ENCODE results near the gene C10orf67.
"Not testable (repeated sequence)": the region's sequence is repeated elsewhere in the genome, so short reads cannot be mapped to it uniquely, and the experiment has no call there.

C10orf67 gene

GRCh38 chr10:23362069-23362830 lies 17.7 kb upstream of the C10orf67 start:
- no peak for DNase-seq

DNA sequence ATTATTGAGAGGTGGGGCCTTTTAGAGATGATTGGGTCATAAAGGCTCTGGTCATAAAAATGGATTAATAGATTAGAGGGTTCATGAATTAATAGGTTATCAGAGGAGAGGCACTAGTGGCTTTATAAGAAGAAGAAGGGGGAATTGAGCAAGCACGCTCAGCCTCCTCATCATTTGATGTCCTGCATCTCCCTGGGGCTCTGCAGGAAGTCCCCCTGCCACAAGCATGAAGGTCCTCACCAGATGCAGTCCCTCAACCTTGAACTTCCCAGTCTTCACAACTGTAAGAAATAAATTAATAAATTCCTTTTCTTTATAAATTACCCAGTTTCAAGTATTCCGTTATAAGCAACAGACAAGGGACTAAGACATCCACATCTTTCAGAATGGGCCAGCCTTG lies 17.1 kb upstream of the C10orf67 start:
- no peak for DNase-seq

DNA sequence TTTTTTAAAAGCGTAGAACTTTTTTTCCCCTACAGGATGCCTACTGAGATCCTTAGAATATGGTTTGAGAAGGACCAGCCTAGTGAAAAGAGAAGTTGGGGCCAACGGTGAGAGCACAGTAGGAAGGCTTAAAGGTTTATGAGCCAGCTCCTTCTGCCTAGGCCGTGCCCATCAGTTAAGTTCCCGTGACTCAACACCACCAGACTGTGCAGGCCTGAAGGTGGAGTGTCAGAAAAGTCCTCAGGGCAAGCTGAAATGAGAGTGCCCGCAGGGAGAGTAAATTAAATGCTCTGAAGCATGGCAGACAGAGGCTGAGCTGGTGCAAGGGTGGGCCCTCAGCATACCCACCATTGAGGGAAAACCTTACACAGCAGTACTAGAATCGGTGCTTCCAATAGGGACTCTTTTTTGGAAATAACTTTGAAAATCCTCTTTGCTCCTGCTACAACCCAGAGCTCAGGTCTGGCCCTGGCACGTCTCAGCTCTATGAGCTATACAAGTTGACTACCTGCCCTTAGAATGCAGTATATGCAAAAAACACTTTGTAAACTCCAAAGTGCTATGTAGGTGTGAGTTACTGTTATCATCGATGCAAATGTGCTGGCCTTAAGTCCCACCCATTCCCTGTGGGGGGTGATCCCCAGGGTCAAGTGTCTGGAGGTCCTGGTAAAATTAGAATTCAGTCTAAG lies 15.2 kb upstream of the C10orf67 start:
- no peak for DNase-seq

DNA sequence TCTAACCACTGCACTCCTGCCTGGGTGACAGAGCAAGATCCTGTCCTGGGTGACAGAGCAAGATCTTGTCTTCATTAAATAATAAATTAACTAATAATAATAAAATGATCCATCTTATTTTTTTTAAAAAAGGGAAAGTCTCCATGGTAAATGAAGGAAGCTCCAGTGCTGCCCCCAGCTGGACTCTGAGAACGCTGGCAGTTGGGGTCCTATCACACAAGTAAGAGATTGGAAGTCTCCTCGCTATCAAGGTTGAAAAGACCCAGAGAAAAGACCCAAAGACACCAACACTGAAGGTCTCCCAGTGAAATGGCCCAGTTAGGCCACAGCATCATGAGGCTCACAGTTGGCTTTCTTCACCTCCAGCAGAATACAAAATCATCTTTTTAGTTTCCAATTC lies 13.8 kb upstream of the C10orf67 start:
- no peak for DNase-seq

DNA sequence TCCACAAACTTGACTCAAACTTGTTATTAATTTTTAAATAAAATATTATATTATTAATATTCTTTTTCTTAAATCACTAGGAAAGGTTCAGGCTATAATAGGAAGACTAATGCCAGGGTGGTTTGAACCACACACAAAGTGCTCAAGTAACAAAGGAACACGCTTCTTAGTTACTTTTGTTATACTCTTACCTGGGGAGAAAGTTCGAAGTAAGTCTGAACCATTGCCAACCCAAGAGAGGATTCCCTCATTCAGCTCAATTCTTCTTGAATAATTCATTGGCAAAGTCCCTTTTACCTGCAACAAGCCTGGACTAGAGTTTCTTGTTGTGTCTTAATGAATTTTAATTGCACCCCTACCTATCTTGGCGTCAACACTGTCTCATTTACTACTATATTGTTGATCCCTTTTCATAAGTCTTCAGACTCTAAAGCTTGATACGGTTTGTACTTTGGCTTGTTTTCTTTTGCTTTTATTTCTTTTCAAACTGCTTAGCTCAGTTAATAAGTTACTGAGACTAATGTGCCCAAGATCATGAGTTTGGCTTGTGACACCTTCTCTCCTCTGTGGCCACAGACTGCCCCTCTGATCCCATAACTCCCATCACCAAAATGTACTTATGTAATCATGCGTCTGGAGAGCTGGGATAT lies 10.2 kb upstream of the C10orf67 start:
- DNase-seq, result no peak

DNA sequence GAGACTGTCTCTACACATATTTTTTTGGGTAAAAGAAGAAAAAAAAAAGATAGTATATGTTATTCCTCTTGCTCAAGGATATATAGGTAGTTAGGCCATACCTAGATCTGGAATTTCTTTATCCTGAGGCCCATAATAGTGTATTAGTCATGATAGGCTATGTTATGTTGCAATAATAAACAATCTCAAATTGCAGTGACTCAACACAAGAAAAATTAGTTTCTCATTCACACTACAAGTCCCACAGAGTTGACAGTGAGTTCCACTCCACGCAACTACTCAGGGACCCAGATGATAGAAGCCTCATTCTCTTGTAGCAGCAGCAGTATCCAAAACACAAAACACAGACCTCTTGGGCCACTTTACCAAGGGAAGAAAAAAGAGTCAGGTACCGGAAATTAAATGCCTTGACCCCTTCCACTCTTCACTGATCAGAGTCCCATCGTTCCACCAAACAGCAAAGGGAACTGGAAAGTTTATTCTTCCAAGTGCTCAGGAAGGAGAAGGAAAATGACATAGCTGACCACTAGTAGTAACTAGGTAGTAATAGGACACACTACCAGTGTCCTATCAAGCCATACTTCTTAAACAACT lies 7.4 kb upstream of the C10orf67 start:
- no peak for DNase-seq

DNA sequence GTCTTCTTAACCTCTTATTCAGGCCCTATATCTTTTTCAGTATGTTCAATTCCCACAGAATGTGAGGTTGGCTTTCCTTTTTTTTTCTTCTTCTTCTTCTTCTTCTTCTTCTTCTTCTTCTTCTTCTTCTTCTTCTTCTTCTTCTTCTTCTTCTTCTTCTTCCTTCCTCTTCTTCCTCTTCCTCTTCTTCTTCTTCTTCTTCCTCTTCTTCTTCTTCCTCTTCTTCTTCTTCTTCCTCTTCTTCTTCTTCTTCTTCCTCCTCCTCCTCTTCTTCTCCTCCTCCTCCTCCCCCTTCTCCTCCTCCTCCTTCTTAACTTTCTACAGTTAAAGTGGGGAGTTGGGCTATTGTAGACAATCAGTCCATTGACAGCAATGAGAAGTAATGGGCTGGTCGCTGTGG lies 6.1 kb upstream of the C10orf67 start:
- not testable (repeated sequence) for DNase-seq

DNA sequence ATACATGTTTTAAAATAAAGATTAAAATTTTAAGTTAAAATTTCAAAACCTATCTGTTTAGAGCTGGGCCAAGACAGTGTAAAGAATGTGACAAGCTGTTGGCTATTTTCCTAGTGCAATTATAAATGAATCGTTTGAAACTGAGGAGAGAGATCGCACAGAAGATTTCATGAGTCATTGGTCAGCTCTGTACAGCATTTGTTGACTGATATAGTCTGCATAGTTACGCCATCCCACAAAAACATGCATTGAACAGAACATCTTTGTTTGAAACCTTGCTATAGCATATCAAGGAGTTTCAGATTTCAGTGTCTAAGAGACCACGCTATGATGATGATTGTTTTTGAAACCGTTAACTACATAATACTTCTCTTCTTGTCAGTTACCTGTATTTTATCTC lies 1.3 kb upstream of the C10orf67 start:
- peak; percentile 7 for DNase-seq

GRCh38 chr10:23343591-23344240 lies 881 bp downstream of the C10orf67 start:
- DNase-seq, result peak; percentile 43

DNA sequence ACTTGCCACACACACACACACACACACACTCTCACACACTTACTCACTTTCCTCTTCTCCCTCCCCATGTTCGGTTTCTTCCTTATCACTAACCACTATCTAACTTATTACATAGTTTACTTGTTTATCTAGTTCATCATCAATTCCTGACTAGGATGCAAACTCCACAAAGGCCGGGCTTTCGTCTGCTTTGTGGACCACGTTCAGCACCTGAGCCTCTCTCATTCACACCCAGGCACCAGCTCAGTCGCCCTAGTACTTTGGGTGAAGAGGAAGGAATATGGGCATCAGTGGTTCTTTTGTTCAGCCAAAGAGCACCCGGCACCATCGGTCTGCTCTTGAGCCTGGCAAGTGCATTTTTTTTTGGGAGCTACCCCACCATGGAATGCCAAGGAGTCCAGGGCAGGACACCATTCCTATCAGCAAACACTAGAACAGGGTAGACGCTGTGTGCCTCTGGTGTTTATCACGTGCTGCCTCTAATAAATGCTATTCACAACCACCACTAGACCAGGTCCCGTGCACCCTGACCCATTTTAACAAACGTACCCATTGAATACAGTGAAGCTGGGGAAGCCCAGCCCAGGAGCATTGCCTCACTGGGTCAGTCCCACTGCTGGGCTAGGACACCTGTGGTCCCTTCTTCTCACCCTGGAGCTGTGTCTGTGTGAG lies 2.2 kb downstream of the C10orf67 start:
- DNase-seq, result no peak

DNA sequence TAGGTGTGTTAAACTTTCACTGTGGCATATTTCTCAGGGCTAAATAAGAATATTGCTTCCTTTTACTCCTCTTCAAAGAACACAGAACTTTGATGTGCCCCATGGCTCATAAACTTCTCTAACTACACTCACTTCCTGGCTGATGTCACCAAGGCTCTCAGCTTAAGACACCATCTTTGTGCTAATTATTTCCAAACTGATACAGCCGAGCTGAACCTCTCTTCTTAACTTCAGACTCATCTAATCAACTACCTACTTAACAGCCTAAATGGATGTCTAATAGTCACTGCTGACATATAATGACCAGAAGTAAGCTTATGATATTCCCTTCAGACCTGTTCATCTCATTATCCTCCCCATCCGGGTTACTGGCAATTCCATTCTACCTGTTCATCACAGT lies 3.6 kb downstream of the C10orf67 start:
- DNase-seq, result no peak

- DNase-seq, result no peak
Measured at GRCh38 chr10:23340354-23340753, 4.2 kb downstream of the C10orf67 start.

DNA sequence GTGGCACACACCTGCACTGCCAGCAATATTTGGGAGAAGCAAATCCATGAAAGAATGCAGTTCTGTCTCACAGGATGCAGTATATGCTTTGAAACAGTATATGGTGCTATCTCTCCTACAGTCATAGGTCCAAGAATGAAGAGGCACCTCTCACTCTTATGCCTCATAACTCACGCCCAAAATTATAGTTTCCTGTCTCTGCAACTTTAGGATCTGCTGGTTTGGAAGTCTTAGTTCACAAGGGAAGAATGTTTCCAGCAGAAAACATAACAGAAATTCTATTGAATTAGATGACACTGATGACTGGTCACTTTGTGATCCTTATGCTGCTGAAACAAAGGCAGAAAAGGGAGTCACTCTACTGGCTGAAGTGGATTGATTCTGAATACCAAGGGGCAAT lies 5.7 kb downstream of the C10orf67 start:
- DNase-seq, result no peak

GRCh38 chr10:23338155-23338828 lies 6.3 kb downstream of the C10orf67 start:
- no peak for DNase-seq

DNA sequence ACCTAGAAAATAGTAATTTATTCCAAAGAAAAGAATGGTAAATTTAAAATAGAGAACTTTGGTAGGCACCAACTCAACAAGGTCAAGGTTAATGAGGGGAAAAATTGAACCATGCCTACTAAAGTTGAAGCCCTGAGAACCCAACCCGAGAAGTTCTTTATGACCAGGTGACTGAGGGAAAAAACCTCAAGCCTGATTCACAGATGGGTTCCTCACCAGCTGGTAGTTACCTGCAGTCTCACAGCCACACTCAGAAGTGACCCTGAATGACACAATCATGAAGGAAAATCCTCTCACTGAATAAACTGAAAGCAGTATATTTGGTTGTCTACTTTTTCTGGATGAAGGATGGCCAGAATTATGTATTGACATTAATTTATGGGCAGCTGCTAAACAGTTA lies 7.0 kb downstream of the C10orf67 start:
- no peak for DNase-seq

DNA sequence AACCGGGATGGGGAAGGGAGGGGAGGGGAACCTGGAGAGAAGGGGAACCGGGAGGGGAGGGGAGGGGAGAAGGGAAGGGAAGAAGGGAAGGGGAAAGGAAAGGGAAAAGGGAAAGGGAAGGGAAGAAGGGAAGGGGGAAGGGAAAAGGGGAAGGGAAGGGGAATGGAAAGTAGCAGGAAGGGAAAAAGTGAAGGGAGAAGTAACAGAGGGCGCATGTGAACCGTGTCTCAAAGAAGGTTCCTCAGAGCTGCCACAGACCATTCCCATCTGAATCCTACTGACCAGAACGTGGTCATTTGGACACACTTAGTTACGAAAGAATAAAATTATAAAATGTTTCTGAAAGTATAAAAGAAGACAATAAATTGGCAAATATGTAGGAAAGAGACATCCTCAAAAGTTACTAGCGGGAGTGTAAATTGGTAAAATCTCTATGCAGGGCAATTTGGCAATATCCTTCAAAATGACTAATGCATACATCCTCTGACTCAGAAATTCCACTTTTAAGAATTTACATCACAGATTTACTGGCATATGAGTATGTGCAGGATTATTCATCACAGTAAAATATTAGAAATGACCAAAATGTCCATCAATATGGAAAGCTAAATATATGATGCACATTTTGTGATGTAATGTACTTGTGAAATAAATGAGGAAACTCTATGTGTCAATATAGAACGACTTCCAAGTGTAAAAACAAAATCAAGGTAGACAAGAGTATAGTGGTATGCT lies 12.9 kb downstream of the C10orf67 start:
- no peak for DNase-seq

DNA sequence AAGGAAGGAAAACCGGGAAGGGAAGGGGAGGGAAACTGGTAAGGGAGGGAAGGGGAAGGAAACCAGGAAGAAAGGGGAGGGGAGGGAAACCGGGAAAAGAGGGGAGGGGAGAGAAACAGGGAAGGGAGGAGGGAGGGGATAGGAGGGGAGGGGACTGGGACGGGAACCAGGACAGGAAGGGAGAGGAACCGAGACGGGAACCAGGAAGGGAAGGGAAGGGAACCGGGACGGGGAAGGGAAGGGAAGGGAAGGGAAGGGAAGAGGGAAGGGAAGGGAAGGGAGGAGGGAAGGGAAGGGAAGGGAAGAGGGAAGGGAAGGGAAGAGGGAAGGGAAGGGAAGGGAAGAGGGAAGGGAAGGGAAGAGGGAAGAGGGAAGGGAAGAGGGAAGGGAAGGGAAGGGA lies 13.6 kb downstream of the C10orf67 start:
- DNase-seq, result no peak

- no peak for DNase-seq
Measured at GRCh38 chr10:23326544-23327307, 17.9 kb downstream of the C10orf67 start.

DNA sequence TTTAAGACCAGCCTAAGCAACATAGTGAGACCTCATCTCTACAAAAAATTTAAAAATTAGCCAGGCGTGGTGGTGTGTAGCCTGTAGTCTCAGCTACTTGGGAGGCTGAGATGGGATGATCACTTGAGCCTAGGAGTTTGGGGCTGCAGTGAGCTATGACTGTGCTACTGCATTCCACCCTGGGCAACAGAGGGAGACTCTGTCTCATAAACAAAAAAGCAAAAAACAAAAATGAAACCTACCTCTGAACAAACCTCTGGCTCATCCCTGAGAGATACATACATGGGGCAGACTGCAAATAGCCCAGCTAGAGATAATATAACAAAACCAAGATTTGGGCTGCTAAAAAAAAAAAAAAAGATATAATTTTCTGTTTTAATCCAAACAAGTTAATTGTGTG lies 19.5 kb downstream of the C10orf67 start:
- DNase-seq, result no peak

- no peak for DNase-seq
Measured at GRCh38 chr10:23324351-23324750, 20.2 kb downstream of the C10orf67 start.

GRCh38 chr10:23322082-23322481 lies 22.5 kb downstream of the C10orf67 start:
- DNase-seq, result no peak

All from NCI-H748 treated with DMSO at 0.1 percent for 48 hours (cell line).